NCI-H2107 treated with DMSO at 0.1 percent for 48 hours (cell line): ENCODE results near the gene ZDHHC11B.
A peak's percentile ranks its signal among the peaks of the same experiment; 100 is the strongest.

ENCODE experiments used
- DNase-seq: peaks from one replicate; lab custom pipeline; 2025; ENCODE audit not compliant: unreplicated experiment; lab: John Stamatoyannopoulos, UW

The ZDHHC11B gene

DNA sequence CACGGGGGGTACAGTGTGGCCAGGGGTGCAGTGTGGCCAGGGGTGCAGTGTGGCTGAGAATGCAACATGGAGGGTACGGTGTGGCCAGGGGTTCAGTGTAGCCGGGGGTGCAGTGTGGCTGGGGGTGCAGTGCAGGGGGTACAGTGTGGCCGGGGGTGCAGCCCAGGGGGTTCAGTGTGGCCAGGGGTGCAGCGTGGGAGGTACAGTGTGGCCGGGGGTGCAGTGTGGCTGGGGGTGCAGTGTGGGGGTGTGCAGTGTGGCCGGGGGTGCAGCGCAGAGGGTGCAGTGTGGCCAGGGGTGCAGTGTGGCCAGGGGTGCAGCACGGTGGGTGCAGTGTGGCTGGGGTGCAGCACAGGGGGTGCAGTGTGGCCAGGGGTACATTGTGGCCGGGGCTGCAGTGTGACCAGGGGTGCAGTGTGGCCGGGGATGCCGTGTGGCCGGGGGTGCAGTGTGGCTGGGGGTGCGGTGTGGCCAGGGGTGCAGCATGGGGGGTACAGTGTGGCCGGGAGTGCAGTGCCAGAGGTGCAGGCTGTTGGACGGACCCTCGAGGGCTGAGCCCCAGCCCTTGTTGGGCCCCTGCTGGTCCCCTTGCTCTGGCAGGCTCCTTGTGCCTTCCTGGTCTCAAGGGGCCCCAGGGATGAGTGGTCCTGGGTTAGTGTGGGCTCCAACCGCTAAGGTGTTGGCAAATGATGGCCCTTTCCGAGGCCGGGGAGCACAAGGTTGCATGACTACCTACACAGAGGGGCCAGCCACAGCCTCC, 109.2 kb downstream of the ZDHHC11B start:
- DNase-seq, result no peak

DNA sequence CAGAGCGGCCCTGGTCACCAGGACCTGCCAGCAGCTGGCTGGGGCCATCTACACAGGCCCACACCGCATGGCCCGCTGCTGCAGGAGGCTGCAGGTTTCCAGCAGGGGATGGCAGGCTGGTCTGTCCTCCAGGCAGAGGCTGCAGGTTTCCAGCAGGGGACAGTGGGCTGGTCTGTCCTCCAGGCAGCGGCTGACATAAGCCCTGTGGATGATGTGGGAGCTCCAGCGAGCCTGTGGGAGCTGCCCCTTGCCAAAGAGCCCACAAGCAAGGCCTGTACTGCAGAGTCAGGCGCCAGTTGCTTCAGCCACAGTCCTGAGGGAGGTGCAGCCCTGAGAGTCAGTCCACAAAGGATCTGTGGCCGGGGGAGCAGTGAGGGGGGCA, 109.9 kb downstream of the ZDHHC11B start:
- no peak for DNase-seq

DNA sequence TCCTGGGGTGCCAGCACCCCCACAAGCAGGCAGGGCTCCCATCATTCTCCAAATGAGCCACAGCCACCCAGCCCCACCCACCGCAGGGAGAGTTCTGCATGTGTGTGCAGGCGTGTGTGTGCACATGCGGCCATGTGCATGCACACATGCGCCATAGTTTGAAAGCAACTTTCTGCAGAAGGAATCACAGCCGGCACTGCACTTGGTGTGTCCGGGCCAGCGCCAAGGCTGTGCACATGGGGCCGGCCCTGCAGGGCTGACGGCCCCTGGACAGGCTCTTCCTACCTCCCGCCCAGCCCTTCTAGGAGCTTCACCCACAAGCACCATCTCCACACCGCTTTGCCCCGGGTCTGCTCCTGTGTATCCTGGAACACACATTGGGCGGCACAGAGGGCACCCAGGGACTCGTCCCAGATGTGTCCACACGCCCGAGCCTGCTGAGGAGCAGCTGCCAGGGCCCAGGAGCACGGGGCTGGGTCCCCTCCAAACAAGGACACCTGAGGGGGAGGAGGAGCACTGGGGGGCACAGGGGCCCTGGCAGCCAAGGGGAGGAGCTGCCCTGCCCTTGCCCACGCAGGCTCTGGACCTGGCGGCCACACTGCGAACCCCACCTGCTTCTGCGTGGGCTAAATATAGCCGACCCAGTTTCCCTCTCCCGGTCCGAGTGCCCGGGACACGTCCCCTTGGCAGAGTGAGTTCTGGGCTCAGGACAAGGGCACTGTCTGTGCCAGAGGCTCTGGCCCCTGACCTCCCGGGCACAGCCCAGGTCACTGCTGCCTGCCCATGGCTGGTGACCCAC, 110.5 kb downstream of the ZDHHC11B start:
- no peak for DNase-seq

DNA sequence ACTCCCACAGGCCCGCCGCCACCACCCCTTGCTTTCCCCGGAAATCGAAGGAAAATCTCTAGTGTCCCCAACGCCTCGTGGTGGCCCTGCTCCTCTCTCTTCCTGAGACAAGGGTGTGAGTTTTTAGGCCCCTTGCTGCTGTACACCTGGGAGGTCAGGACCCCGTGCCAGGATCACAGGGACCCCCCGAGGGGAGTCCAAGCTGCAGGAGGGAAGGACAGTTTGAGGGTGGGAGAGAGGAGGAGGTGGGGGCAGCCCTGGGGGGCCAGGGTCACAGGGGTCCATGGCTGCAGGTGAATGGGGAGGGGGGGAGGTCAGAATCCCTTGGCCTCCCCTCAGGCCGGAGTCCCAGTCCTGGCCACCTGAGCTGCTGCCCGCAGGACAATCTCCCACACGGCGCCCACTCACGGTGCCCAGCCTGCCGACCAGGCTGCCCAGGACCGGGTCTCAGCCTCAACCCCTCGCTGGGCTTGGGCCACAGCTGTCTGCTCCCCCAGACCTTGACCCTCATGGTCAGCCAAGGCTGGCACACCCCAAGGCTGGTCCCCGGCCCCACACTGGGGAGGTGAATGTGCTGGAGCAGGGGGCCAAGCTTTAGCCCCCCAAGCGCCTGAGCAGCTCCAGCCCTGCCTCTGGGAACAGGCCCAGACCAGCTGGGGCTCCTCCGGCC, 111.2 kb downstream of the ZDHHC11B start:
- no peak for DNase-seq

DNA sequence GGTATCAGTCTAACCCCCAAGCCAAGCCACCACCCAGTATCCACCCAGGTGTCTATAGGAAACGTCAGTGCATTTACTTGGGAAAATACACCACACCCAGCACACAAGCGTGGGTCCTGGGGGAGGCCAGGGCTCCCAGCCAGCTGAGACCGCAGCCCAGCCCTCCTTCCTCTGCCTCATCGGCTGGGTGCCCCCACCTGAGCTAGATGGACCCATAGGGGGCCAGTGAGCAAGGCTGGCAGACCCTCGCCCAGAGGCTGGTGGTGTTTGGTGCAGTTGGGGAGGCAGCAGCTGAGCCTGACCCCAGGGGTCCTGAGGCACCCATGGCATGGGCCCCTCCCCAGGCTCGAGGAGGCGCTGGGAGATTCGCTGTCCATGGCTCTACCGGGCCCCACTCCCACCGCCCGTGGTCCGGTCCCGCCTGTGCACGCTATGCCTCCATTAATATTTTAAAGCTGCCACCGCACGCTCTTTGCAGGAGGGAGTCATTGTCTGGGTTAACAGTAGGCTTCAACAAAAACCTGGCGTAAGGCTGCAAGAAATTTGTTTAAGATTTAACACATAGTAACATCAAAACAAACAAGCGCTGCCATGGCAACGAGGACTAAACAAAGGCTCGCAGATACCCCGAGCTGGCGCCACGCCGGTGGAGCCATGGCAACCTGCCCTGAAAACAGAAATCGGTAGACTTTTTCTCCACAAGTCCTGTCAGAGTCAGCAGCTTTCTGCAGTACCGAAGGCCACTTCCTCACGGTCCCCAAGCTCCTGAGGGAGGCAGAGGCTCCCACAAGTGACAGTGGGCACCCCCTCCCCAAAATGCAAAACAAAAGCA, 112.0 kb downstream of the ZDHHC11B start:
- DNase-seq, result peak; percentile 83

DNA sequence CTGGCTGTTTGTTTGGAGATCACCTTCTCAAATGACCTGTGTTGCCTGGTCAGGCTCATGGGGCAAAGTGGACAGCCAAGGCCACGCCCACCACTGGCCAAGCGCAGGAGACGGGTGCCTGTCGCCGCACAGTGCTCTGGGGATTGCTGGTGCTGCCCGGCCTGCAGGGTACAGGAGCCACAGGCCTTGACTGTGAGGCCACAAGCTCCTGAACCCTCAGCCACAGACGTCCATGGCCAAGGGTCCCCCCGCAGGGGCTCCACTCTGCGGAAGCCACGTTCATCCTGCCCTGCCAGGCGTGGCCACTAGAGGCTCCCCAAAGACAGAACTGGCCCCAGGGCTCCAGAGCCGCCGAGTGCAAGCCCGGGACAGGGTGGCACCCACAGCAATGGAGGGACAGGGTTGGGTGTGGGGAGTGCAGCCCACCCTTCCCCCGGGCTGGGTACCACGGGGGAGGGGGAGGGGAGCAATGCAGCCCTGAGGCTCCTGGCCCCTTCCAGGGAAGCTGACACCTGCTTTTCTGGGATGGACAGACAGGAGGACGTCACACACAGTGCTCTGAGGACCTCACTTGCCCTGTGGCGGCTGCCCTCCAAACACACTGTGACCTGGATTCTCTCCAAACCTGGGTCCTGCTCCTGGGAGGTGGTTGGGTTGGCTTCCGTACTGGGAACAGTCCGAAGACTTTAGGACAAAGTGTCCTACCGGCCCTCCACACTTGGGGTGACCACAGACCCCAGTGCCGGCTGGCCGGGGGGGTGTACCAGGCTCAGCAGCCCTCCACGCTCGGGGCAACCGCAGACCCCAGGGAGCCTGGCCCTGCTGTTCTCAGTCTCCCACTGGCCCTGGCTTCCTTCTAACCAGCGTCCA, 112.8 kb downstream of the ZDHHC11B start:
- peak; percentile 59 for DNase-seq

DNA sequence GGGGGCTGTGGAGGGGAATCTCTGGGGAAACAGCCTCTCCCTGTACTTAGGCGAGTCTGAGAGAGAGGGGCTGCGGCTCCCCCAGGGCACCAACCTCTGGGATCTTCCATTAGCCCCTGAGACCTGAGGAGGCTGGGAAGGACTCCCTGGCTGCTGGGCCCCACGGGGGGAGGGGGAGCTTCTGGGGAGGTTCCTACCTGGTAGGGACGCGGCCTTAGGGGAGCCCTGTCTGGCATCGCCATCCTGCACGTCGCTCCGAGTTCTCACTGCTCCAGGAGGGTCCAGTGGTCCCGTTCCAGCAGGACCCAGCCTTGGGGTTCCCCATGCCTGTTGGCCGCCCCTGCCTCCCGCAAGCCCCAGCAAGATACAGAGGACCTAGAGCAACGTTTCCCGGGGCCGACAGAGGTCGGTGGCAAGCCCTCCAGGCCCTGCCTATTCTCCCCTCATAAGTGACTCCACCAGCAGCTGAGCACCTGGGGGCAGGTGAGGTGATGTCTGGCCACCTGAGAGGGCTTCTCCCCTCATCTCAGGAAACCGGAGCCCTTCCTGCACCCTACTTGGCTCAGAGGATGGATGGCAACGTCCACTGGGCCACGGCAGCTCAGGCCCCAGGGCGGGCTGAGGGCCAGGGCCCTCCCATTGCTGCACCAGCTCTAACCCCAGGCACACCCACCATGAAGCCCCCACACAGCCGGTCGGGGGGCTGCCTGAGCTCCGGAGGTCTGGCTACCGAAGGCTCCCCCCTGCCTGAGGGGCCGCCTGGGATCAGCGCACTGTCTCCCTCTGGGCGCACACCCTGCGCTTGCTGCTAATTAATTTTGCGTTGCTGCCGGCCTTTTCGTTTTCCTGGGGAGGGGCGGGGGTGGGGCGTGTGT, 113.9 kb downstream of the ZDHHC11B start:
- no peak for DNase-seq

DNA sequence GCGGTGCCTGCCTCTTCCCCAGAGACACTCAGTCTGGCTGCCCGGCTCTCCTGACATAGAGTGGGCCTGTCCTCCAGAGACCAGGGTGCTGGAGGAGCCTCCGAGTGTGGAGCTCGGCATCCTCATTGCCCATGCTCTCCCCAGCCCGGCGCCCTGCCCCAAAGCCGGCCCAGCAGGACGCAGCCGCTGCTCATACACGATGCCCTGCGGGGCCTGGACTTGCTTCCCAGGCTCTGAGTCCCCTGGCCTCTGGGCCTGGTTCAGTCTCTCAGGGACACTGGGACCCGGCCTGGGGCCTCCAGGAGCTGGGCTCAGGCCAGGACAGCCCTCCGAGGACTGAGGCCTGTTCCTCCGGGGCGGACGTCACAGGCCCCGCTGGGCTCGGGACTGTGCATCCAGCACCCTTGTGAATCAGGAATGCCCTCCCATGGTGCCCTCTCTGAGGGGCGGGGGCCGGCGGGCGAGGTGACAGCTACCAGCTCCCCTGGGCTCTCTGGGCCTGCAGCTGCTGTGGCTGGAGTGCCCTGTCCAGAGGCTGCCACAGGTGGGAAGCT, 114.6 kb downstream of the ZDHHC11B start:
- DNase-seq, result no peak

DNA sequence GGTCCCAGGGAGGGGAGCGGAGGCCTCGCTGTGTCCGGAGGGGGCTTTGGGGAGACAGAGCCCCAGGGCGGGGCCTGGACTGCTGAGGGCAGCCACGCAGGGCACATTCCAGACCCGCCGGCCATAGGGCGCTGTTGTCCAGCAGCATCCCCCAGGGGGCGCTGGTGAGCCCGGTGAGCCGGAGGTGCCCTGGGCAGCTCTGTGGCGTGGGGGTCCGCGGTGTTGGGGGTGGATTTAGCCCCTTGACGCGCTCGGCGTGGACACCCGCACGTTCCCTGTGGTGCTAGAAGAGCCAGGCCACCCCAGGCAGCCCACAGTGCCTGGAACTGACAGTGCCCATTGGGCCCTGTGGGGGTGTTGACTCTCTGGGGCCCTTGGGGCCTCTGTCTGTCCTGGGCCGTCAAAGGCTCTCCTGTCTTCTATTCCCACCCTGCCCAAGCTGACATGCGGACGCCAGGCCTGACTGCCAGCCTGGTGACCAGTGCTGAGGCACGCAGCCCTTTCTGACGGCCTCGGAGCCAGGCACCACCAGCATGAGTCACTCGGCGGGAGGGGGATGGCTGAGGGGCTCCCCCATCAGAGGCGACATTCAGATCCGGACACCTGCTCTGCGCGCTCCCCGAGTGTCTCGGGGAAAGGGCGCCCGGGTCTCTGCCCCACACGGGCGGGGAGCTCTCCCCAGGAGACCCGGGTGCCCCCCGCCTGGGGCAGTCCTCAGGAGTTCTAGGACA, 115.3 kb downstream of the ZDHHC11B start:
- DNase-seq, result no peak

DNA sequence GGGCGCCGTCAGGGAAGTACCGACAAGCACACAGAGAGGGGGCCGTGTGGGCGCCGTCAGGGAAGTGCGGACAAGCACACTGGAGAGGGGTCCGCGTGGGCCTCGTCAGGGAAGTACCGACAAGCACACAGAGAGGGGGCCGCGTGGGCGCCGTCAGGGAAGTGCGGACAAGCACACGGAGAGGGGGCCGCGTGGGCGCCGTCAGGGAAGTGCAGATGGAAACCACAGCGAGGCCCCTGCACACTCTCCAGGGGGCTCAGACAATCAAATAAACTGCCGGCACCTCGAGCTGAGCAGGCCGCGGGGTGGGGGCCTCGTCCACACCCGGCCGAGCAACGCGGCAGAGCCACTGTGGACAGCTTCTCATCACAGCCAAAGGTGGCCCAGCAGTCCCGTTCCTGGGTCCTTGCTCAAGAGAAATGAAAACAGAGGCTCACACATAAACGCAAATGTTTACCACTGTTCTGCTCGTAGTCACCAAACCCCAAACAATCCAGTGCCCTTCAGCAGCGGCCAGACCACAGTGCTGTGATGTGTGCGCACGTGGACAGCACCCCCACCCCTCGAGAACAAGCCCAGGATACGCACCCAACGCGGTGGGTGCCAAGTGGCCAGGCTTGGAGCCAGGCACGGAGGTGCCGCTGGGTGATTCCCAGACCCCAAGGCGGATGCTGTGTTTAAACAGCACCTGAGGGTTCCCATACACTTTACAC, 116.1 kb downstream of the ZDHHC11B start:
- no peak for DNase-seq

DNA sequence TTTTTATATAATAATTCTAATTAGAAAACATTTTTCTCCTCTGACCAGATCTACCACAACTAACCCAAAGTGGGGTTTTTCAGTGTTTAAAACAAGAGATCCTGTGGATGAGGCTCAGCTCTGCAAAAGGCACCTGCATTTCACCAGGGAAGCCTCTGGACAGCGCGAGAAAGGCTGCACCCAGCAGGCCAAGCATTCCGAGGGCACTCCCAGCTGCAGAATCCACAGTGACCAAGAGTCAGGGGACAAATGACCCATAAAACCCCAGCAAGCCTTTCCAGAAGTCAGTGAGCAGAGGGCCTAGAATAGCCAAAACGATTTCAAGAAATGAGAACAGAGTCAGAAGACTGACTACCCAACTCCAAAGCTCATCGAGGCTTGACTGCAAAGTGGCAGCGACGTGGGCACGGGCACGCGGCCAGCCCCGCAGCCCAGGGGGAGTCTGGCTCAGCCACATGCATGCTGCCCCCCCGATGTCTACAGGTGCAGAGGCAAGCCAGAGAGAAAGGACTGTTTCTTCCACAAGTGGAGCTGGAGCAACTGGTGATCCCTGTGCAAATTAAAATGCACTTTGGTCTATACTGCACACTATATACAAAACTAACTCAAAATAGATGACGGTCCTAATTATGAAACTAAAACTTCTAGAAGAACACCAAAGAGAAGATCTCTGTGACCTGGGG, 117.6 kb downstream of the ZDHHC11B start:
- DNase-seq, result no peak

DNA sequence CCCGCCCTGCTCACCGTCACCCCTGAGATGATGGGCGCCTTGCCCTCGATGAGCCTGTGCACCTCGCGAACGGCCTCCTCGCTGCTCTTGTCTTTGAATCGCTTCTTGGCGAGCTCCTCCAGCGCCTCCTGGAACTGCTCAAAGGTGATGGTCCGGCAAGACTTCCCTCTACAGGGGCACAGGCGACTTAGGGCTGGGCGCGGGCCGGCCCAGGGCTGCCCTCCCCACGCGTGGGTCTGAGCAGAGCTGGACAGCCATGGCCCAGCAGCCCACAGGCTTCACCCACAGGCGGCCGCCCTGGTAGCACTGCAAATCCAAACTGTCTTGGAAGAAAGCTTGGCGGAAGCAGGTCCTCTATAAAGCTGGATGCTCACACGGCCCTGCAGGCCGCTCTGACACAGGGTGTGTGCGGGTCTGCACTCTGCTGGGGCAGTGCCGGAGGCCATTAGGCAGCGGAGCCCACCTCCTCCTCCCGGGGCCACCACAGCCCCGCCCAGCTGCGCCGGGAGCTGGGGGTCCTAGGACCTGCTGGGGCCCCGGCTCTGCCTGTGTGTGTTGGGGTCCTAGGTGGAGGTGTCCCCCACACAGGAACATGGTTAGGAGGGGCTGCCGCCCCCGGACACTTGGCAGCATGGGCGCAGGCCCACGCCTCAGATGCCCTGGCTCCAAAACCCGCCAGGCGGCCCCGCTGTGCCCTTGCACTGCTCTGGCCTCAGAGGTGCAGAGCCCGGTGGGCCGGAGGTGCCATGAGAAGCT, 118.4 kb downstream of the ZDHHC11B start:
- DNase-seq, result no peak

DNA sequence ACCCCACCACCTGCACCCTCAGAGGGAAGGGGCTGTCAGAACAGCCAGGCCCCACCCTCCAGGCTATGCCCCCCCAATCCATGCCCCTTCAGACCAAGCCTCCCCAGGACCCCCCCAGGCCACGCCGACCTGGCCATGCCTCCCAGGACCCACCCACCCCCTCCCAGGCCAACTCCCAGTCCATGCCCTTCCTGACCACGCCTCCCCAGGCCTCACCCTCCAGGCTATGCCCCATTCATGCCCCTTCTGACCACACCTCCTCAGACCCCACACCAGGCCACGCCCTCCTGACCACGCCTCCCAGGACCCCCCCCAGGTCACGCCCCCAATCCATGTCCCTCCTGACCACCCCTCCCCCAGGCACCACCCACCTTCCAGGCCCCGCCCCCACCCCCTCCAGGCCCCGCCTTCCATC, 119.0 kb downstream of the ZDHHC11B start:
- no peak for DNase-seq

DNA sequence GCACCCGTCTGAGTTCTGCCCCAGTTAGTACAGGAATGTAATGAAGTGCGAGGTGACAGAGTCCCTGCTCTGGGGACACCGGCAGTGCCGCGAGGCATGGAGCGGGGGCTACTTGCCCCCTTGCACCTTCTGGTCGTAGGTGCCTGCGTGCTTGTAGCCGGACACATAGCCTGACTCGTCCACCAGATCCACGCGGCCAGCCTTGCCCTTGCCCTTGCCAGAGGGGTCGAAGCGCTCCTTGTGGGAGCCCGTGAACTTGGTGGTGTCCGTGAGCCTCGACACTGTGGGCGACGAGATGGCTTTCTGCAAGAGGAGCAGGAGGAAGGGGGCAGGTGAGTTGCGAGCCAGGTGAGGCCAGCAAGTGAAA, 119.6 kb downstream of the ZDHHC11B start:
- DNase-seq, result no peak

DNA sequence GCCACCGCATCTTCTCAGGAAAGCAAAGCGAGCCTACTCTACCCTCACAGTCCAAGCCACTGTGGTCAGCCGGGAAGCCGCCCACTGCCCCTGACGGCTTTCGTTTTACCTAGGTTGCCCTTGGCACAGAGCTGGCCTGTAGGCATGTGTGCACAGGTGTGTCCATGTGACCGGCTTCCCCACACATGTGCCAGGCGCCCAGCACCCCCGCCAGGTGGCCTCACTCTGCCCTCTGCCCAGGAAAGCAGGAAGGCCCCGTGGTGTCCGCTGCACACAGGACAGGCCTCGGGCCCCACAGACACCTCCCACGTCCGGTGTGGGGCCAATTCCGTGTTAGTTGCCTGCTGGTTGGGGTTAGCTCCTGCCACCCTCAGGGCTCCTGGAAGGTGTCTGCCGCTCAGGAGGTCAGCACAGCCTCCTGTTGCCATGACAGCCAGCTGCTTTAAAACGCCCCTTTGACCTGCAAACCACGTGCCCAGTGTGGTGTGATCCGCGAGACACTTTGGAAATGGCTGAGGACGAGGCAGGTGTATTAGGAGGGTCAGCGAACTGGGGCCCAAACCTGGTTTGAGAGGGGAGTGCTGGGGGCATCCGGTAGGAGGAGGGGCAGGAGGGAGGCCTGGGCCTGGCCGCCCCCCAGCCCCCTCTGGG, 120.1 kb downstream of the ZDHHC11B start:
- DNase-seq, result no peak
